A673 (cell line): Measurements from ENCODE around the gene MICALL2. TPM values are rescaled to one million over a fixed set of nuclear protein-coding genes. Genes with fewer than 3 reads are reported as not detected.

Source experiments
- BruUV-seq: library from RNA; stranded (reverse); fragments of 400-500 nt; replicated peaks from 2 replicates; lab custom pipeline; 2021; lab: Mats Ljungman, UMichigan
- CTCF ChIA-PET: fragments of 300-600 bp; sonication (Branson Sonifier 250); formaldehyde crosslinking; loops from one replicate; lab custom pipeline; 2022; ENCODE audit warnings: antibody characterized with exemption; lab: Charles Lee
- POLR2A ChIA-PET: fragments of 300-600 bp; sonication (Branson Sonifier 250); formaldehyde crosslinking; loops from one replicate; lab custom pipeline; 2022; ENCODE audit warnings: antibody characterized with exemption; ENCODE audit not compliant: low non-redundant PET; lab: Charles Lee
- DNase-seq: peaks from one replicate; pipeline ENCODE4 v3.0.0-alpha.2; 2015; ENCODE audit warnings: low spot score
- H3K27ac ChIP-seq: fragments of 200-600 bp; sonication (generic); 2 replicates; pipeline ENCODE4 v1.5.1; 2016; ENCODE audit warnings: mixed run types, low read depth, mild to moderate bottlenecking, mixed read lengths, antibody characterized with exemption, low read length; ENCODE audit not compliant: poor library complexity, severe bottlenecking
- H3K27me3 ChIP-seq: fragments of 200-600 bp; sonication (generic); replicated peaks from 2 replicates; pipeline ENCODE4 v1.6.1; 2017; ENCODE audit warnings: mixed run types, low read depth, mild to moderate bottlenecking, mixed read lengths, antibody characterized with exemption, low read length; ENCODE audit not compliant: insufficient read depth, poor library complexity
- H3K36me3 ChIP-seq: fragments of 200-600 bp; sonication (generic); 2 replicates; pipeline ENCODE4 v1.6.1; 2016; ENCODE audit warnings: mixed run types, mild to moderate bottlenecking, mixed read lengths, antibody characterized with exemption, low read length; ENCODE audit not compliant: insufficient read depth, poor library complexity, severe bottlenecking
- H3K4me1 ChIP-seq: fragments of 200-600 bp; sonication (generic); 2 replicates; pipeline ENCODE4 v1.6.1; 2017; ENCODE audit warnings: mixed run types, mild to moderate bottlenecking, mixed read lengths, antibody characterized with exemption, low read length; ENCODE audit not compliant: insufficient read depth, poor library complexity, severe bottlenecking
- H3K4me3 ChIP-seq: fragments of 200-600 bp; sonication (generic); 2 replicates; pipeline ENCODE4 v1.5.1; 2016; ENCODE audit warnings: low read depth, mixed run types, mild to moderate bottlenecking, mixed read lengths, low read length; ENCODE audit not compliant: poor library complexity, severe bottlenecking
- H3K9me3 ChIP-seq: fragments of 200-600 bp; sonication (generic); 2 replicates; pipeline ENCODE4 v1.6.1; 2016; ENCODE audit warnings: mixed run types, low read depth, mild to moderate bottlenecking, mixed read lengths, antibody characterized with exemption, low read length; ENCODE audit not compliant: poor library complexity, severe bottlenecking
- CTCF ChIP-seq: fragments of 300-800, 200-600 bp; sonication (generic); conservative IDR thresholded peaks from 2 replicates; pipeline ENCODE4 v1.5.1; 2017; ENCODE audit warnings: low read depth, mild to moderate bottlenecking, antibody characterized with exemption, low read length, moderate library complexity, mixed read lengths
- EZH2 ChIP-seq: fragments of 200-600 bp; sonication (generic); IDR thresholded peaks from 2 replicates; pipeline ENCODE4 v1.6.1; 2017; ENCODE audit warnings: borderline replicate concordance, low read depth, mild to moderate bottlenecking, mixed read lengths, antibody characterized with exemption, low read length; ENCODE audit not compliant: poor library complexity, severe bottlenecking
- intact Hi-C: fragments of 100-400 bp; cut with micrococcal nuclease; formaldehyde crosslinking; loops from one replicate; pipeline ENCODE4 v1.10.0; 2022; ENCODE audit not compliant: unreplicated experiment
- total RNA-seq: library from RNA; stranded (reverse); gene quantifications from 2 replicates; pipeline ENCODE4 v1.2.3, GENCODE V29; 2021

Gene MICALL2
- total RNA-seq, 1 experiment from 2014 or later: 10.1 TPM

- intact Hi-C loops: no loop called here
- no peak overlapping the region for H3K4me3 ChIP-seq
- H3K36me3 ChIP-seq: no peaks in the 10 kb centered on the region
Measured at GRCh38 chr7:1422512-1423263, 36.6 kb downstream of the MICALL2 start.

GRCh38 chr7:1421946-1422345 lies 37.3 kb downstream of the MICALL2 start:
- CTCF ChIA-PET: no interaction called here
- peaks cover 26% of the 10 kb centered on the region for H3K4me1 ChIP-seq
- H3K9me3 ChIP-seq: no peaks in the 10 kb centered on the region
- no peaks in the 10 kb centered on the region for H3K27me3 ChIP-seq
- POLR2A ChIA-PET: interaction anchor here (0.6 kb wide), 1 partner anchor 10 kb away, joined by 3 read pairs; no protein-coding TSS in a partner anchor
- no peak overlapping the region for H3K4me3 ChIP-seq
- intact Hi-C loops: no loop called here
- TF ChIP-seq EZH2 (no peak), CTCF (no peak)
- no peak overlapping the region for H3K27ac ChIP-seq
- H3K36me3 ChIP-seq: no peaks in the 10 kb centered on the region
- no TSS peak for BruUV-seq
- no peak for DNase-seq

More at GRCh38 chr7:1422512-1423263, 36.6 kb downstream of the MICALL2 start:
- no peaks in the 10 kb centered on the region for H3K27me3 ChIP-seq
- BruUV-seq: no TSS peak
- H3K27ac ChIP-seq: no peak overlapping the region
- peak; percentile 55 for DNase-seq
- no peak for TF ChIP-seq EZH2
- TF ChIP-seq CTCF: no peak
- CTCF ChIA-PET: no interaction called here
- peaks cover 18% of the 10 kb centered on the region for H3K4me1 ChIP-seq
- POLR2A ChIA-PET: no interaction called here
- H3K9me3 ChIP-seq: no peaks in the 10 kb centered on the region

- CTCF ChIA-PET: no interaction called here
- Histone ChIP-seq H3K27me3 (no peaks in the 10 kb centered on the region), H3K4me3 (no peak overlapping the region), H3K36me3 (no peaks in the 10 kb centered on the region), H3K4me1 (peaks cover 29% of the 10 kb centered on the region), H3K27ac (no peak overlapping the region), H3K9me3 (no peaks in the 10 kb centered on the region)
- POLR2A ChIA-PET: interaction anchor here (0.6 kb wide), 1 partner anchor 9 kb away, joined by 3 read pairs; no protein-coding TSS in a partner anchor
- intact Hi-C loops: no loop called here
- no peak for TF ChIP-seq CTCF
- no peak for TF ChIP-seq EZH2
- no TSS peak for BruUV-seq
- DNase-seq: no peak
Measured at GRCh38 chr7:1421020-1421790, 38.1 kb downstream of the MICALL2 start.
